ENCODE data around the gene FTSJ3. TPM values are rescaled to one million over a fixed set of nuclear protein-coding genes. Genes with fewer than 3 reads are reported as not detected.

FTSJ3 gene
- total and polyA plus RNA-seq, 2 of the 13 experiments (the other 11 are each of a cell fraction or from before 2014, with no cell fraction given), result 26.0 to 64.2 TPM

GRCh38 chr17:63841350-63842172, 14.1 kb upstream of the FTSJ3 start (continued):
- TF ChIP-seq E2F2 (CRISPR knock-in tag; IDR thresholded peaks at IDR 0.05; ENCODE audit: borderline replicate concordance), result peak; percentile 79; the same call in 1 of the 2 replicates
- TF ChIP-seq ZNF672 (CRISPR knock-in tag; IDR thresholded peaks at IDR 0.05), result no peak
- no peak for TF ChIP-seq CAMTA2 (CRISPR knock-in tag; IDR thresholded peaks at IDR 0.05; ENCODE audit: borderline replicate concordance)
- 0 out of 2 replicates have a peak, but pooled peaks have one; percentile 19 for TF ChIP-seq DPF2 (CRISPR knock-in tag; IDR thresholded peaks at IDR 0.05; ENCODE audit: borderline replicate concordance, low read depth)
- TF ChIP-seq KDM6A (CRISPR knock-in tag; IDR thresholded peaks at IDR 0.05; ENCODE audit: low read depth), result no peak
- TF ChIP-seq ZNF747 (CRISPR knock-in tag; IDR thresholded peaks at IDR 0.05; ENCODE audit: borderline replicate concordance), result peak; percentile 69; the same call in 1 of the 2 replicates
- TF ChIP-seq, protein P1, sequence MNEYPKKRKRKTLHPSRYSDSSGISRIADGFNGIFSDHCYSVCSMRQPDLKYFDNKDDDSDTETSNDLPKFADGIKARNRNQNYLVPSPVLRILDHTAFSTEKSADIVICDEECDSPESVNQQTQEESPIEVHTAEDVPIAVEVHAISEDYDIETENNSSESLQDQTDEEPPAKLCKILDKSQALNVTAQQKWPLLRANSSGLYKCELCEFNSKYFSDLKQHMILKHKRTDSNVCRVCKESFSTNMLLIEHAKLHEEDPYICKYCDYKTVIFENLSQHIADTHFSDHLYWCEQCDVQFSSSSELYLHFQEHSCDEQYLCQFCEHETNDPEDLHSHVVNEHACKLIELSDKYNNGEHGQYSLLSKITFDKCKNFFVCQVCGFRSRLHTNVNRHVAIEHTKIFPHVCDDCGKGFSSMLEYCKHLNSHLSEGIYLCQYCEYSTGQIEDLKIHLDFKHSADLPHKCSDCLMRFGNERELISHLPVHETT (CRISPR knock-in tag; conservative IDR thresholded peaks at IDR 0.05), result no peak
- peak; percentile 66; the same call in 1 of the 2 replicates for TF ChIP-seq ZFX (CRISPR knock-in tag; IDR thresholded peaks at IDR 0.05; ENCODE audit: low read depth)
- peak; percentile 95 for TF ChIP-seq ZNF263 (CRISPR knock-in tag; IDR thresholded peaks at IDR 0.05)
- TF ChIP-seq CERS6 (CRISPR knock-in tag; IDR thresholded peaks at IDR 0.05), result no peak
- no peak for TF ChIP-seq ZSCAN12 (CRISPR knock-in tag; IDR thresholded peaks at IDR 0.05)
- 0 out of 2 replicates have a peak, but pooled peaks have one; percentile 29 for TF ChIP-seq FOXJ3 (CRISPR knock-in tag; IDR thresholded peaks at IDR 0.05; ENCODE audit: borderline replicate concordance)
- peak; percentile 66; the same call in 1 of the 2 replicates for TF ChIP-seq ZNF549 (CRISPR knock-in tag; IDR thresholded peaks at IDR 0.05)
- peak; percentile 31 for TF ChIP-seq U2AF1 (optimal IDR thresholded peaks at IDR 0.05; ENCODE audit: low read depth, low read length)
- peak; percentile 83; the same call in 1 of the 2 replicates for TF ChIP-seq ZNF598 (CRISPR knock-in tag; IDR thresholded peaks at IDR 0.05; ENCODE audit: borderline replicate concordance)
- TF ChIP-seq, protein P2, sequence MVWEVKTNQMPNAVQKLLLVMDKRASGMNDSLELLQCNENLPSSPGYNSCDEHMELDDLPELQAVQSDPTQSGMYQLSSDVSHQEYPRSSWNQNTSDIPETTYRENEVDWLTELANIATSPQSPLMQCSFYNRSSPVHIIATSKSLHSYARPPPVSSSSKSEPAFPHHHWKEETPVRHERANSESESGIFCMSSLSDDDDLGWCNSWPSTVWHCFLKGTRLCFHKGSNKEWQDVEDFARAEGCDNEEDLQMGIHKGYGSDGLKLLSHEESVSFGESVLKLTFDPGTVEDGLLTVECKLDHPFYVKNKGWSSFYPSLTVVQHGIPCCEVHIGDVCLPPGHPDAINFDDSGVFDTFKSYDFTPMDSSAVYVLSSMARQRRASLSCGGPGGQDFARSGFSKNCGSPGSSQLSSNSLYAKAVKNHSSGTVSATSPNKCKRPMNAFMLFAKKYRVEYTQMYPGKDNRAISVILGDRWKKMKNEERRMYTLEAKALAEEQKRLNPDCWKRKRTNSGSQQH (CRISPR knock-in tag; IDR thresholded peaks at IDR 0.05; ENCODE audit: low read depth), result peak; percentile 35; the same call in 1 of the 2 replicates
- peak; percentile 37; the same call in 1 of the 2 replicates for TF ChIP-seq PAXIP1 (CRISPR knock-in tag; conservative IDR thresholded peaks at IDR 0.05)
- peak in 1 of 2 experiments; percentile 27; a peak in 1 of 4 replicates for TF ChIP-seq POLR2A (IDR thresholded peaks at IDR 0.05; ENCODE audit: insufficient read depth in 1 of 2, low read depth in 2 of 2, low read length in 2 of 2)
- TF ChIP-seq BORCS8-MEF2B (CRISPR knock-in tag; IDR thresholded peaks at IDR 0.05), result 0 out of 2 replicates have a peak, but pooled peaks have one; percentile 18
- TF ChIP-seq NFATC3 (CRISPR knock-in tag; IDR thresholded peaks at IDR 0.05), result 0 out of 2 replicates have a peak, but pooled peaks have one; percentile 36
- no peak for TF ChIP-seq TOE1 (CRISPR knock-in tag; IDR thresholded peaks at IDR 0.05)

All from HepG2 (cell line).